Measurements from ENCODE around the gene TLCD5.

Gene TLCD5

GRCh38 chr11:120375076-120375475, 50.0 kb downstream of the TLCD5 start:
- in situ Hi-C loops (cut with MboI; ENCODE audit: low sequenced_read_pairs) = no loop called here

- in situ Hi-C loops (cut with MboI; ENCODE audit: low sequenced_read_pairs) = no loop called here
Observed at GRCh38 chr11:120376547-120377182, 51.6 kb downstream of the TLCD5 start.

GRCh38 chr11:120378474-120378873, 53.4 kb downstream of the TLCD5 start:
- in situ Hi-C loops (cut with MboI; ENCODE audit: low sequenced_read_pairs) = no loop called here

- in situ Hi-C loops (cut with MboI; ENCODE audit: low sequenced_read_pairs) = no loop called here
Observed at GRCh38 chr11:120381401-120381800, 56.3 kb downstream of the TLCD5 start.
